GM19397 (cell line): ENCODE data around the gene WDR11.
A peak's percentile ranks its signal among the peaks of the same experiment; 100 is the strongest.

Experiments used
- ATAC-seq: cut with Tn5 transposase; IDR thresholded peaks from one replicate; pipeline ENCODE4 v1.9.1; 2021; ENCODE audit warnings: mild to moderate bottlenecking, moderate library complexity; ENCODE audit not compliant: unreplicated experiment

The WDR11 gene

DNA sequence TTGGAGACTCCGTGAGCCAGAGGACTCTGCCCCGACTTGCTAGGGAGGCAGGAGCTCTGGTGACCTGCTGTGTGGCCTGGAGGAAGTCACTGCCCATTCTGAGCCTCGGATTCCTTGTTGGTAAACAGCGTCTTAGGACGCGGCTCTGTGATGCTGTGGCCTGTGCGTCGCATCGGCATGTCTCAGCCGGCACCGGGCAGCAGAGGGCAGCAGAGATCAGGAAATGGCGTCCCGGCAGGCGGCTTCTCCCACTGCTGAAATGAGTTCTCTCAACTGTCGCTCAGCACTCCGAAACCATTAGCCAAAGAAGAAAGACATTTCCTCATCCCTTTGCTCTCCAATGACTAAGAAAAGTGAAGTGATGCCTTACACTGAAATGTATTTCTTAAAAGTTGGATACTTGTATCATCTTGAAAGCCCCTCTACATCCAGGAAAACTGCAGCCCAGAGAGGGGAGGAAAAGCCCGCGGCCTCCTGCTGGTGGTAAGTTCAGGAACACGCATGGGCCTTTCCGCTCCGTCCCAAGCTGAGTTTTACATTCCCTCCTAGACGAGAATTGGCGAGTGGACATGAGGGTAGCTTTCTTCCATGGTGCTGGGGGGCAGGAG lies 91.7 kb downstream of the WDR11 start:
- peak; percentile 61 for ATAC-seq

DNA sequence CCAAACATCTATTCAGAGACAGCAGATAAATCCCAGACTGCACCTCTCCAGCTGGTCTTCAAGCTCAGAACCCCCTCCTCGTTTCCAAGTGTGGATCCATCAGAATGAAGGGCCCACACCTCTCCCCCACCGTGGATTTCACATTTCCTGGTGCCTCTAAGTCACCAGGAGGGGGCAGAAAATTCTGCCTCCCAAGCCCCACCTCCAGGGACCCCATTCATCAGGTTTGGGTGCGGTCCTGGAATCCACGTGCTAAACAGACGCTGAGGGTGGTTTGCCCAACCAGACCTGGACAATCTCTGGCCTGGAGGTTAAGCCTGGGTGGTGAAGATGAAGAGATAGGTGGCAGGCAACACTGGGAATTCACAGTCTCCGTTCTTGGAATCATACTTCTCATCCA lies 92.4 kb downstream of the WDR11 start:
- no peak for ATAC-seq

DNA sequence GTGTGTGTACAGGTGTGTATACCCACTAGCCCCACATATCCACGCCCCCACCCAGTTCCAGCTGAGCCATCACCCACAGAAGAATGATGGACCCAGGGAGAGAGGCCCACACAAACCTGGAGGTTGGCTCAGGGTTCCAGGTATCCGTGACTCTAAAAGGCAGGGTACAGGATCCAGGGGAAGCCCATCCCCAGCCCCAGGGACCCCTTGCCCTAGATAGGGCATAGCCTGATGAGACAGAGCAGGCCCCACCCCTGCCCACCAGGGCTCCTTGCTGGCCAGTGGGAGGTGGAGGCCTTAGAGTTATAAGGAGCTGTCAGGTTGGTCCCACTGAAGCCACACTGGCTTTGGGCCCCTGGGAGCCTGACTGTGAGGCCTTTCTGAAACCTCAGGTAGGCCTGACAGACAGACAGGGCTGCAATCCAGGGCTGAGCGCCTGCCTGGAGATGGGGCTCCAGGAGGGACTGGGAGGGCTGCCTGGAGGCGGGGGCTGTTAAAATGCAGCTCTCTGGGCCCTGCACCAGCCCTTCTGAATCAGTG lies 93.5 kb downstream of the WDR11 start:
- no peak for ATAC-seq

DNA sequence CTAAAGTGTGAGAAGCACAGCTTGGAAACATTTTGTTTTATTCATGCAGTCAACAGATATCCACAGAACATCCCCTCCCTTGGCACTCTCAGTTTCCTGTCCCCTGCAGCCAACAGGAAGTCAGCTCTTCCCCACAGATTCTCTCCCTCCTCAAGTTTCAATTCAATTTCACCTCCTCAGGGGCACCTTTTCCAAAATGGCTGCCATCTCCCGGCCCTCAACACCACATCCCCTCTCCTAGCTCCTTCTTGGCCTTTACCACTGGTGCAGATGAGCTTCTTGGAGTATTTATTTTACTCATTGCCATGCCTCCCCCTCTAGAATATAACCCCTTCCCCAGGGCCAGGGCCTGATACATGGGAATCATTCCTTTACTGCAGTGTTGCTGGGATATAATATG lies 94.0 kb downstream of the WDR11 start:
- ATAC-seq: no peak

DNA sequence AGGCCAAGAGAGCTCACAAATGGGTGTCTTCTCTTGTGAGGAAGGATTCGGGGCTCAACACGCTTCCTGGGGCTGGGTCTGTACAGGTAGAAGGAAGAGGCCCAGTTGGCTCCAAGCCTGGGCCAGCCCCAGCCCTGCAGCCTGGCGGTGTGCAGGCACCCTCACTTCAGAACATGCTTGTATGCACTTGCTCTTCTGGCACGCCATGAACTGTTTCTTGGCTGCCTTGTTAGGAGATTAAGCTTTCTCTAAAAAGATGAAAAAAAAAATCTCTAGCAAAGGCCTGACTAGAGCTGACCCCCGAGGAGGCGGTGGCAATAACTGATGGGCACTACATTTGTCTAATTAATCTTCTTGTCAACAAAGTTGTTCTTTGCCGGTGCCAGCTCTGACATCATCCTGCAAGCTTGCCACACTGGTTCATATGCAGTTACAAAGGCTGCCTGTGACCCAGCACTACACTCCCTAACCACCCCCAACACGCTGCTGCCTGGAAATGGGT lies 94.7 kb downstream of the WDR11 start:
- no peak for ATAC-seq

DNA sequence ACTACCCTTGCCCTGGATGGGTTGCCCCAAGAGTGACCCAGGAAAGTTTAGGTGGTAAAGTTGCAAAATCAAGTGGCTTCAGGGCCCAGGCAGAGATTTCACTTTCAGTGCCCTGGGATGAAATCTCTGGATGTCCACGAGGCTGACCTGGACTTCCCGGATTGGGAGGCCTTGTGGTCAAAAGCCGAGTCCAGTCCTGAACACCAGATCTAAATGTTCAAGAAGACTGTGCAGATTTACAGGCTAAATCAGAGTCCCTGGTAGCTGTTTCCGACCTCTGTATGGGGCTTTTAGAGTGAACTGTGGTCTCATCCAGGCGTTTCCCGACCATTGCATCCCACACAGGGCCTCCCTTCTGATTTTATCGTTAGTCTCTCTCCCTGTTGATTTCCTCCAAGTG lies 95.3 kb downstream of the WDR11 start:
- no peak for ATAC-seq

DNA sequence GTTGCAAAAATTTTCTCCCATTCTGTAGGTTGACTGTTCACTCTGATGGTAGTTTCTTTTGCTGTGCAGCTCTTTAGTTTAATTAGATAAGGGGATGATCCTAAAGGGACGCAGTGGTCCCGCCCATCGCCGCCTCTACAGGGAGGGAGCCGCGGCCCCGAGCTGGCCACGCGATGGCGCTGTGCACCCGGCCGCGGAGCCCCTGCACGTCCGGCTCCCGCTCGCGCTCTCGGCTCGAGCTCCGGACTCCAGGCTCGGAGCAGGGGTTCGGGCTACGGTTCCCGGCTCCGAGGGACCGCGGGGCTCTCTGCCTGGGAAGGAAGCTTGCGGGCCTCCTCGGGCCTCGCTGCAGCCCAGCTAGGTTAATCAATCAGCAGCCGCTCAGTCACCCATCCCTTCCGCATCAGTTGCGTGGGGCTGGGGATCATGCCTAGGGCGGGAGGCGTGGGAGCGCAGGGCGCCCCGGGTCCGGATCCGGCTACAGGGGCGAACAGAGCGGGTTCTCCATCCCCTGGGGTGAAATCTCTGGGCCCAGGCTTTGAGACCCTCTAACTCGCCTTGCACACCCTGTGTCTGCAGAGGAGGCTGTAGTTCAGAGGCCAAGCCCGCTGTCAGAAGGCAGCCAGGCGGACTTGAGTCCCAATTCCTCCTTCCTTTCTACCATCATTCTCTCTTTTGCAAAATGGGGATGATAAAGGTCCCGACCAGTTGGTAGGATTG lies 97.9 kb downstream of the WDR11 start:
- peak; percentile 80 for ATAC-seq

DNA sequence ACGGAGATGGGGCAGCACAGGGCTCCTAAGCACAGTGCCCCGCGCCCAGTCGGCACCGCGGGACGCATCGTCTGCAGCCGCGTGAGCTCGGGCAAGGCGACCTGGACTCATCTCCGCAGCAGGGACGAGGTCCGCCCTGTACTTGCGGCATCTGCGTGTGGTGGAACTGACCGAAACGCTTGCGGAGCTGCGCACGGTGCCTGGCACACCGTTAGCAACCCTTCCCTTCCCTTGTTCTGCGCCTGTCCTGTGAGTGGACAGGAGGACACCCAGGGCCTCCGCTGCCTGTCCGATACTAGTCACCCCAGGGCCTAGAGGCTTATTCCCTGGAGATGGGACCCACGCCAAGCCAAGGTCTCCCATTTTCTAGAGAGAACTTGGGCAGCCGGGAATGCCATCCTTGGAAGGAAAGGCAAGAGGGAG lies 98.5 kb downstream of the WDR11 start:
- ATAC-seq: no peak

DNA sequence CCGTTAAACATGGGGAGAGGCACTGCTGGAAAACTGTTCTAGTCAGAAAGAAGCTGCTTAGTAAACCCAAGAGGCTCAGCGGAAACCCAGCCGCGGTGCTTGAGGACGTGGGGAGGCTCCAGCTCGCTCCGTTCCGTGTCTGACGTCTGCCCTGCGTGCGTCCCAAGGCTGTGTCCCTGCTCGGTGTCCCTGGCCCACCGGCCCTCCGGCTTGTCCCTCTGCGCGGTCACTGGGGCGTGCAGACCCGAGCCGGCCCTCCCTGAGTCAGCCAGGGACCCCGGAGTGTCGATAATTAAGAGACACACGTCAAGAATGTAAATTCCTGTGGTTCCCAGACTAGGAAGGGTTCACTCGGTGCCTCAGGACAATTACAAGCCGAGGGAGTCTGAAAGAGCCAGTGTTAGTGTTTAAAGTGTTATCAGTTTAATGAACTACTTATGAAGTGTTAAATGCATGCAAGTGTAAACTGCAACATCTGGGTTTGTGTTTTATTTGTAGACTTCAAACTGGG lies 98.9 kb downstream of the WDR11 start:
- ATAC-seq: no peak

DNA sequence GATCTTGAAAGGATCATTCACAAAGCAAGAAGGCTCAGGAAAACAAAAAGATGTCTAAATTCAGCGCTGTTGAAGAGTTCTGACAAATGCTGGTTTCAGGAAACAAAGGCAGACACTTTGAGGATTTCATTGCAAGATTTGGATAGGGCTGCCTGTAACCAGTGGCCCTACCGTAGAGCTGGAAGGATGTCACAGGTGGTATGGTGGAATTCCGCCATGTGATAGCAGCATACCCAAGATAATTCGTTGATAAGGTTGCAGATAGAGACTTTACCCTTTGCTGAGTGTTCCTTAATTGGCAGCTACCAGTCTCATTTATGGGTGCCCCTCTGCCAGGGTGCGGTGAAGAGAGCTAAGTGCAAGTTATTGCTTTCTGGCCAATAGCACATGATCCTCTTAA lies 100.1 kb downstream of the WDR11 start:
- no peak for ATAC-seq

DNA sequence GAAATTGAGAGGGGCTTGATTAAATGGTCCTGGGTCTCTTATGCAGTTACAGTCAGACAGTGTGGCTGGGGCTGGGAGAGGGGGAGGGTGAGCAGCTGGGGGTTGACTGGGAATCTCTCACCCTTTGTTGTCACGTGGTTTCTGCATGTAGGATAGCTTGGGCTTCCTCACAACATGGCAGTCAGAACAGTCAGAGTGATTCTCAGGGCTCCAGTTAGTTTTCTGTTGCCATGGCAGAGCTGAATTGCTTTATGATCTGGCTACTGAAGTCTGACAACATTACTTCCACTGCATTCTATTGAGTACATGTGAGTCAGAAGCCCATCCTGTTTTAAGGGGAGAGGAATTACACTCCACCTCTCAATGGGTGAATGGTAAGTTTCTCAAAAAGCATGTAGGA lies 102.7 kb downstream of the WDR11 start:
- no peak for ATAC-seq
